Endothelial cell of umbilical vein (primary cell): ENCODE measurements around the gene PDHA1. TPM values are rescaled to one million over a fixed set of nuclear protein-coding genes. Genes with fewer than 3 reads are reported as not detected.
A peak's percentile ranks its signal among the peaks of the same experiment; 100 is the strongest.

Experiments used
- BruUV-seq: library from RNA; stranded (reverse); fragments of 400-500 nt; replicated peaks from 2 replicates; lab custom pipeline; 2021; lab: Mats Ljungman, UMichigan
- CTCF ChIA-PET: fragments of 300-600, 350-600 bp; sonication (Branson Sonifier 250); formaldehyde crosslinking; loops from one replicate; lab custom pipeline; 2021; ENCODE audit warnings: antibody characterized with exemption, inconsistent platforms; lab: Charles Lee
- POLR2A ChIA-PET: fragments of 300-600, 350-600 bp; sonication (Branson Sonifier 250); formaldehyde crosslinking; loops from one replicate; lab custom pipeline; 2021; ENCODE audit warnings: antibody characterized with exemption, inconsistent platforms; lab: Charles Lee
- DNase-seq: peaks from one replicate; pipeline ENCODE4 v3.0.0-alpha.2; 2011; ENCODE audit warnings: low read depth, low spot score
- FAIRE-seq: peaks from 2 replicates; lab custom pipeline; 2011; peaks lifted over from hg19 to GRCh38; lab: Jason Lieb, UNC
- H2AFZ ChIP-seq: 2 replicates; pipeline ENCODE4 v1.6.0; 2012; ENCODE audit warnings: low read depth, low read length, control low read depth, inconsistent platforms
- H3K27ac ChIP-seq: 2 replicates; pipeline ENCODE4 v1.5.1; 2011; ENCODE audit warnings: low read depth, mild to moderate bottlenecking, control low read depth, low read length, moderate library complexity; ENCODE audit not compliant: insufficient read depth
- H3K27me3 ChIP-seq, 2 experiments: 2 replicates each; pipeline versions ENCODE4 v1.6.0 to v1.6.1; 2011; ENCODE audit warnings: low read length in 2 of 2, mixed read lengths in 1 of 2; ENCODE audit not compliant: control insufficient read depth in 2 of 2, insufficient read depth in 2 of 2
- H3K36me3 ChIP-seq, 2 experiments: 2 replicates in 1 of 2; 3 replicates in 1 of 2; pipeline ENCODE4 v1.5.1; 2011; ENCODE audit warnings: low read length in 2 of 2, mild to moderate bottlenecking in 1 of 2, moderate library complexity in 1 of 2; ENCODE audit not compliant: control insufficient read depth in 2 of 2, insufficient read depth in 2 of 2; ENCODE audit errors: extremely low read depth in 1 of 2
- H3K4me1 ChIP-seq: 3 replicates; pipeline ENCODE4 v1.5.1; 2011; ENCODE audit warnings: mild to moderate bottlenecking, low read length; ENCODE audit not compliant: control insufficient read depth, insufficient read depth; ENCODE audit errors: extremely low read depth
- H3K4me2 ChIP-seq: 2 replicates; pipeline ENCODE4 v1.6.1; 2011; ENCODE audit warnings: low read length, control low read depth, mixed read lengths; ENCODE audit not compliant: insufficient read depth
- H3K4me3 ChIP-seq, 3 experiments: fragments of 200-600 bp in 1 of 3; sonication (generic), shearing (Covaris generic) in 1 of 3; replicated peaks in 1 of 3; 2 replicates each; pipeline ENCODE4 v1.5.1; 2011 to 2016; ENCODE audit warnings: control low read depth in 3 of 3, low read length in 3 of 3, mild to moderate bottlenecking in 2 of 3, inconsistent platforms in 1 of 3, low read depth in 1 of 3, moderate library complexity in 1 of 3; ENCODE audit not compliant: insufficient read depth in 1 of 3
- H3K79me2 ChIP-seq: 2 replicates; pipeline ENCODE4 v1.6.0; 2012; ENCODE audit warnings: low read length, inconsistent platforms; ENCODE audit not compliant: control insufficient read depth, insufficient read depth
- H3K9ac ChIP-seq: replicated peaks from 2 replicates; pipeline ENCODE3; 2011; ENCODE audit warnings: low read length, control low read depth; ENCODE audit not compliant: insufficient read depth; ENCODE audit errors: extremely low read depth
- H3K9me1 ChIP-seq: replicated peaks from 3 replicates; pipeline ENCODE4 v1.6.0; 2011; ENCODE audit warnings: mild to moderate bottlenecking, low read length; ENCODE audit not compliant: control insufficient read depth, insufficient read depth; ENCODE audit errors: extremely low read depth
- H3K9me3 ChIP-seq: replicated peaks from 2 replicates; pipeline ENCODE4 v1.5.1; 2012; ENCODE audit warnings: low read length, inconsistent platforms; ENCODE audit not compliant: control insufficient read depth, insufficient read depth
- H4K20me1 ChIP-seq: replicated peaks from 2 replicates; pipeline ENCODE3; 2011; ENCODE audit warnings: mild to moderate bottlenecking, low read length; ENCODE audit not compliant: control insufficient read depth, insufficient read depth; ENCODE audit errors: extremely low read depth
- EZH2 ChIP-seq: IDR thresholded peaks from 2 replicates; pipeline ENCODE4 v1.6.1; 2012; ENCODE audit warnings: borderline replicate concordance, low read depth, mild to moderate bottlenecking, moderate library complexity, low read length, inconsistent platforms; ENCODE audit not compliant: severe bottlenecking
- FOS ChIP-seq: IDR thresholded peaks from 2 replicates; pipeline ENCODE4 v1.6.1; 2011; ENCODE audit warnings: mild to moderate bottlenecking, low read length, moderate library complexity, borderline replicate concordance; ENCODE audit not compliant: insufficient read depth
- GATA2 ChIP-seq: IDR thresholded peaks from 2 replicates; pipeline ENCODE4 v1.7.0; 2011; ENCODE audit warnings: low read depth, mild to moderate bottlenecking, moderate library complexity, mixed read lengths, low read length; ENCODE audit not compliant: insufficient read length, insufficient read depth
- JUN ChIP-seq: IDR thresholded peaks from 2 replicates; pipeline ENCODE4 v1.6.1; 2011; ENCODE audit warnings: borderline replicate concordance, low read depth; ENCODE audit not compliant: insufficient read length, insufficient read depth
- MAX ChIP-seq: IDR thresholded peaks from 2 replicates; pipeline ENCODE4 v1.6.1; 2011; ENCODE audit not compliant: insufficient read depth, insufficient read length
- MYC ChIP-seq: IDR thresholded peaks from one replicate; pipeline ENCODE4 v1.6.1; 2011; ENCODE audit warnings: mild to moderate bottlenecking, low read depth, low read length
- POLR2A ChIP-seq: IDR thresholded peaks from 2 replicates; pipeline ENCODE4 v1.6.1; 2012; ENCODE audit warnings: low read depth, mild to moderate bottlenecking, control low read depth, low read length
- POLR2AphosphoS5 ChIP-seq: IDR thresholded peaks from 2 replicates; pipeline ENCODE4 v1.6.1; 2012; ENCODE audit warnings: low read depth, mild to moderate bottlenecking, control low read depth, low read length, moderate library complexity; ENCODE audit not compliant: insufficient read depth
- dilution Hi-C: fragments of 300-500 bp; cut with MboI; formaldehyde crosslinking; loops from one replicate; pipeline ENCODE4 v1.15.0; 2019; ENCODE audit warnings: low sequenced_read_pairs; ENCODE audit not compliant: extremely low pct_ligation_motif_present
- intact Hi-C: fragments of 100-400 bp; cut with micrococcal nuclease; formaldehyde crosslinking; loops from one replicate; pipeline ENCODE4 v1.10.0; 2022
- polyA plus RNA-seq, 4 experiments: library from polyadenylated mRNA; depleted of rRNA in 3 of 4; stranded (reverse) in 3 of 4; unstranded in 1 of 4; fragments of >200 nt; gene quantifications; 2 replicates each; pipeline versions ENCODE4 v1.2.1 to v1.2.3, GENCODE V29; 2011 to 2012; ENCODE audit warnings: missing spikeins in 1 of 4
- total RNA-seq: library from RNA; stranded (reverse); gene quantifications from 2 replicates; pipeline ENCODE4 v1.2.3, GENCODE V29; 2021
- TF ChIP-seq, protein P1 (sequence below), 2 donors: IDR thresholded peaks; 1 replicate in 1 of 2; 2 replicates in 1 of 2; pipeline ENCODE4 v1.5.1; 2011; ENCODE audit warnings: low read length in 2 of 2, mild to moderate bottlenecking in 2 of 2, moderate library complexity in 2 of 2, control low read depth in 1 of 2, inconsistent platforms in 1 of 2, low read depth in 1 of 2; ENCODE audit not compliant: insufficient read depth in 1 of 2; ENCODE audit errors: extremely low read depth in 1 of 2

PDHA1 gene
- total and polyA plus RNA-seq, 2 donors (not counting 3 experiments of a cell fraction or from before 2014, with no cell fraction given), result 76.8 to 138 TPM

GRCh38 chrX:19343085-19343534, 617 bp upstream of the PDHA1 start:
- peaks cover 34% of the 10 kb centered on the region for H3K79me2 ChIP-seq

More at GRCh38 chrX:19343085-19343534, 617 bp upstream of the PDHA1 start:
- Histone ChIP-seq H3K9me1 (no peaks in the 10 kb centered on the region), H3K9ac (peak overlapping the region; percentile 51), H3K27ac (no peak overlapping the region), H2AFZ (peak overlapping the region; percentile 94), H3K27me3 (no peaks in the 10 kb centered on the region), H3K4me3 (peak overlapping the region in 2 of 3 experiments; percentile 50 to 90), H3K9me3 (no peaks in the 10 kb centered on the region), H4K20me1 (no peaks in the 10 kb centered on the region), H3K4me1 (peaks cover 11% of the 10 kb centered on the region), H3K36me3 (no peaks in the 10 kb centered on the region), H3K4me2 (peak overlapping the region; percentile 85)
- intact Hi-C loops (loop anchor here (2.0 to 5.0 kb wide), 2 partner anchors 361 to 1606 kb away; partner anchors contain the start of genes PHKA2 and SCML1), dilution Hi-C loops (loop anchor here (25.0 kb wide), 1 partner anchor 931 kb away; no protein-coding TSS in a partner anchor)
- TF ChIP-seq JUN, result no peak
- TF ChIP-seq FOS, result no peak
- TF ChIP-seq MYC, result no peak
- no peak for TF ChIP-seq GATA2
- TF ChIP-seq, protein P1, sequence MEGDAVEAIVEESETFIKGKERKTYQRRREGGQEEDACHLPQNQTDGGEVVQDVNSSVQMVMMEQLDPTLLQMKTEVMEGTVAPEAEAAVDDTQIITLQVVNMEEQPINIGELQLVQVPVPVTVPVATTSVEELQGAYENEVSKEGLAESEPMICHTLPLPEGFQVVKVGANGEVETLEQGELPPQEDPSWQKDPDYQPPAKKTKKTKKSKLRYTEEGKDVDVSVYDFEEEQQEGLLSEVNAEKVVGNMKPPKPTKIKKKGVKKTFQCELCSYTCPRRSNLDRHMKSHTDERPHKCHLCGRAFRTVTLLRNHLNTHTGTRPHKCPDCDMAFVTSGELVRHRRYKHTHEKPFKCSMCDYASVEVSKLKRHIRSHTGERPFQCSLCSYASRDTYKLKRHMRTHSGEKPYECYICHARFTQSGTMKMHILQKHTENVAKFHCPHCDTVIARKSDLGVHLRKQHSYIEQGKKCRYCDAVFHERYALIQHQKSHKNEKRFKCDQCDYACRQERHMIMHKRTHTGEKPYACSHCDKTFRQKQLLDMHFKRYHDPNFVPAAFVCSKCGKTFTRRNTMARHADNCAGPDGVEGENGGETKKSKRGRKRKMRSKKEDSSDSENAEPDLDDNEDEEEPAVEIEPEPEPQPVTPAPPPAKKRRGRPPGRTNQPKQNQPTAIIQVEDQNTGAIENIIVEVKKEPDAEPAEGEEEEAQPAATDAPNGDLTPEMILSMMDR (IDR thresholded peaks at IDR 0.05; ENCODE audit: extremely low read depth in 1 of 2, insufficient read depth in 1 of 2, low read depth in 1 of 2, low read length in 2 of 2), result no peak
- TF ChIP-seq EZH2, result no peak
- no peak for TF ChIP-seq POLR2AphosphoS5
- no peak for TF ChIP-seq POLR2A
- TF ChIP-seq MAX, result no peak
- BruUV-seq, result no TSS peak
- CTCF ChIA-PET, result no interaction called here
- FAIRE-seq (no peak), DNase-seq (no peak)
- POLR2A ChIA-PET, result no interaction called here
